Stimulated activated CD4-positive, alpha-beta T cell treated with anti-CD3 and anti-CD28 coated beads, Interleukin-1b, Interleukin-23, amount 100 ng/mL, for 1 hour (primary cell): Measurements from ENCODE around the gene PLEKHM3.

Experiments used
- DNase-seq, 2 donors: peaks; one replicate each; pipeline ENCODE4 v3.0.0-alpha.2; 2020; ENCODE audit warnings: low read depth in 2 of 2

Gene PLEKHM3

DNA sequence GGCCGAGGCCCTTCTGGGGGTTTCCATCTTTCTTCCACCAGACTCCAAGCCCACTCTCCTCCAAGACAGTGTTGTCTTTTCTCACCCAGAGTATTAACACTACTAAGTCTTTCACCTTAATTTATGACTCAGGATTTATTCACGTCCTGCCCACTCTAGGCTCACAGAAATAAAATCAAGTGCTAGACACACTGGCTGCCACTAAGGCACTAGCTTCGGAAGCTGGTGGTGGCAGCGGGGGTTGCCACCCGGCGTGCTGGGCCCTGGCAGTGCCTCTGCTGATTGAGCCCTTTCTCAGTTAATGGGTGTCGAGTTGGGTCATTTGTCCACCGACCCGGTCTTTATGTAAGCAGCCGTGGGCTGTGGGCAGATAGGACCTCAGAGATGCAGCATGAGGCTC lies 162.0 kb downstream of the PLEKHM3 start:
- DNase-seq = no peak

GRCh38 chr2:207861789-207862188 lies 163.5 kb downstream of the PLEKHM3 start:
- DNase-seq = no peak

GRCh38 chr2:207860685-207861084 lies 164.6 kb downstream of the PLEKHM3 start:
- no peak for DNase-seq

GRCh38 chr2:207855591-207855990 lies 169.7 kb downstream of the PLEKHM3 start:
- DNase-seq = no peak

DNA sequence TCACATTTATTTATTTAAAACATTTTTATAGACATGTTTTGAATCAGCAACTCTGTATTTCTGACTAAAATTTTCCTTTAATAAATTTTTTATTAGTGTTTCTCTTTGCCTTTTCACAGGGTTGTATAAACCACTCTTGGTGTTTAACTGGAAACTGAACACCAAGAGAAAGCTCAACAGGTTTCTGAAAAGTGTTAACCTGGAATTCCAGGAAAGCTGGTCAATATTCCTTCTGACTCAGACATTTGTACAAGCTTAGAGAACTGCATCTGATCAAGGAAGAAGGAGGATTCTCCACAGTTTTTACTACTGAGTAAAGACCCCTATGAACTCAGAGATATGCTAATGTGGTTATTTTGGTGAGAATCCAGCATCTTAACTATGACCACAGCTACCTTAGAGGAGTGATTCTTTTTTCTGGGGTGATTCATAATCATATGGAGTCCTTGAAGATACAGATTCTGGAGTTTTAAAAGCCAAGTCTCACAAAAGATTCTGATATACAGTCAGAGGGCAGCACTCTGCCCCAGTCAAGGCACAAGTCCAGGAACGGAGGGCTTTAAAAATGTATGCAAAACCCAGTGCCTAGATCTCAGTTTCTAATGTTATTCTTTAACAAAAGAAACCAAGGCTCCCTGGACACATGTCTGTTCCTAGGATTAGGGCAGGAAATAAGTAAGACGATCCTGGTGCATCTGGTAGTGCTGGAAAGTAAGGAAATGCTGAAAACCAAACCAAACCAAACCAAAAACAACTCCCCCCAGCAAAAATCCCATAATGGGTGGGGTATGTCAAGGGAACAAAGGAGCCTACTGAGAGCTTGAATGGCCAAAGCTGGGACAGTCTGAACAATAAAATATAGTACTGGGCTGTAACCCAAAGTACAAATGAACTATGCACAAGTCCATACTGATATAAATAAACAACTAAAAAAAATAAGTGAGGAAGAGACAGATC lies 170.6 kb downstream of the PLEKHM3 start:
- DNase-seq = no peak

- DNase-seq = no peak
These were observed 172.5 kb downstream of the PLEKHM3 start for GRCh38 chr2:207852791-207853190.

DNA sequence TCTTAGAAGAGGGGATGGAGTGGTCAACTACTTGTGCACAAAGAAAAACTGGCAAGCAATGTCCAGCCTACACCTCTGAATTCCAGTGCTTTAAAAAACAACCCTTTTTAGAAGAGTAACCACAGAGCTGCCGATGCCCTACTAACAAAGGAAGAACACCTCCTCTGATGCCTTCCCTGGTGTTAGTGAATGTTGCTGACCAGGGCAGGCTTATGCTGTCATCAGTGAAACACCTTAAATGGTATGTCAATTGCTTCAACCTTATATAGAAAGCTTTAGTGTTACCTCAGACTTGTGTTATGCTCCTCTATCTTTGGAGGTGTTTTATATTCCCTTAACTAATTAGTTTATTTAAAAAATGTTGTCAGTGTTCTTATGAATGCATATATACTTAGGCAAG lies 175.9 kb downstream of the PLEKHM3 start:
- DNase-seq = no peak

DNA sequence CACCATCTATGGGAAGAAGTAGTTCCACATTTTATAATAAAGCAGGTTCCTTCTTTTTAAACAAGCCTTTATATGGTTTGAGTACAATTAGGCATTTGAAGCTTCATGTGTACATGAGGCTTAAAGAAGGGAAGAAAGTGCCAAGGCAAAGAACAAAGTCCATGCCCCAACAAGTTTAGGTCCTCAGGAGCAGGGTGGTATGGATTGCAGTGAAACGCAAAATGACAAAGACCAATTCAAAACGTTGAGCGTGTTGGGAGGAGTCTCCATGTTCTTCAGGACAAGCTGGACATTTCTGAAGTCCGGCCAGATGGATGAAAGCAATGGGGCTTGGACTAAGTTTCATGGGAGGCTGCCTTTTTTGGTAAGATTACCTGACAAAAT lies 176.8 kb downstream of the PLEKHM3 start:
- DNase-seq = no peak

DNA sequence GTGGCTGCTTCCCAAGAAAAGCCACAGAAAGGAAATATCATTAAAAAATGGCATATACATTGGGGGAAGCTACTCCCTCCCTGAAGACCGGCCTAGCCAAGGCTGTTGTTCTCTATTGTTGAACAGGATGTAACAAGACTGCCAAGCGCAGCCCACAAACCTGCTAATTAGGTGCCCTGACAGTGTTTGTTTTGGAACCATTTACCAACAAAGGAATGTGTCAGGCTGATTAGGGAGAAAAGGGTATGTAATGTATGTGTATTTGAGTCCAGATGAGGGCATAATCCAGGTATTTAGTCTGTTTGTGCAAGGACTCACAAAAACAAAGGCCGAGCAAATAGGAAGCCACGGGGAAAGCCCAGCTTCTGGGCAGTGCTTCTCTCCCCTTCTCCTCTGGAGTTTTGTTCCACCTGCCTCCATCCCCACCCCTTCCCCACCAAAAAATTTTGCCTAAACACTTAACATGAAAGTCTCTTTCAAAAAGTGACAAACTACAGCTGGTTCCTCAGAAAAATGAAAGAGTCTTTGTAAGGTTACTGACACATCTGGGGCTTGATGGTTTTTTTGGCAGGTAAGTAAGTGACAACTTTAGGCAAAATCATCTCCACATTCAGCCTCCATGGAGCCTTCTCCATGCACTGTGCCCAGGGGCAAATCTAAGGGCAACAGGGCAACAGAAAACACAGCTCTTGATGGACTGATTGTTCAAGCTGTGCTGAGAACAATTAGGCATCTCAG lies 177.4 kb downstream of the PLEKHM3 start:
- DNase-seq = no peak

DNA sequence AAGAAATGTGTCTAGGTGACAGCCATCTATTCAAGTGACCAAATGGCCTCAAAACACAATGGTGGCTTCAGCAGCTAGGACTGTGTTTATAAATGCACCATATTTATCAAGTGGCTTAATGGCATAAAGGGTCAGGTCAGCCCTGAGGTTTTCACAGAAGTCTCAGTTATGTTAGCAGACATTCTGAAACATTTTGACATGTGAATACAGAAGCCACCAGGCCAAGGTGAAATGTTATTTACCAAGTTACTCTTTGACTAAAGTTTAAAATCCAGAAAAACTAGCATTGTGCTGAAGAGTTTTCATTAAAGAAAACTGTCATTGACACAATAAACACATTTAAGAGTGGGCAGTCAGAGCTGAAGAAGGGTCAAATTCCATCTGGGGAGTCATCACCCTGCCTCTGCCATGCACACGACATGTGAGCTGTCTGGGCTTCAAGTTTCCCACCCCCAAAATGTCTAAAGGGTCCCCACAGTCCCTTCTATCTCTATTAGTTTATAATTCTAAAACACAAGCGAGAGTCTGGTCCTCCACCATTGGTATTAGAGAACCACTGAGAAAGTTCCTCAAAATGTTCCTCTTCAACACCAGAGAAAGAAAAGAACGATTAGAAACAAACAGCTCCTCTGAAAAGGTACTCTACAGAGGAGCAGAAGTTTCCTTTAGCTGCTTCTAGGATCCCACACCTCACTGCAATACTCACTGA lies 178.1 kb downstream of the PLEKHM3 start:
- no peak for DNase-seq

DNA sequence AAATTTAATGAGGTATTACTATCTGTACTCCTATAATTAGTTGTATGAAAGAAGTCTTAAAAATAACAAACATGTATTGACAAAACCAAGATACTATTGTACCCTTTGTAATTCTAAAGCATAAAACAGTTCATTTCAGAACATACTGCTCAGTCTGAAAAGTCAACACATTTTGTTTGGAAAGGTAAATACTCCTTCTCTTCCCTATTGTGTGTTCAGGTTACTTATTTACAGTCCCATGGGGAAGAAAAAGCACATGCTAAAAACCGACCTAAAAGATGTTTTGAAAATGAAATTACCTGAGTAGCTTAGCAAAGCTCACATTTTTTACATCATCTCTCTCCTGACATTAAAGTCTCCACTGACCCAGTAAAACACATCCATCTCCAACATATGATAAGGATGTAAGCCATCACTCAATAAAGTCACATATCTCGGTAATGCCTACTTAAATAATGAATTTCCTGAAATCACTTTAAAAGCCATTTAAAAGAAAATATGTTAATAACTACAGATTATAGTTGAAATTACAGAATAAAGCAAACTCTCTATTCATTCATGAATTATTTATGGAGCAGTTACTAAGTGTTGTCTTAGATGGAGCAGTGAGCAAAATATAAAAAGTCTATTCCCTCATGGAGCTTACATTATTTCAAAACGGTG lies 180.0 kb downstream of the PLEKHM3 start:
- no peak for DNase-seq

GRCh38 chr2:207844648-207845047 lies 180.7 kb downstream of the PLEKHM3 start:
- no peak for DNase-seq

- DNase-seq = no peak
These were observed 185.2 kb downstream of the PLEKHM3 start for GRCh38 chr2:207840101-207840500.

GRCh38 chr2:207839575-207839974 lies 185.8 kb downstream of the PLEKHM3 start:
- DNase-seq = no peak

- DNase-seq = no peak
These were observed 186.3 kb downstream of the PLEKHM3 start for GRCh38 chr2:207839028-207839427.

- DNase-seq = no peak
These were observed 188.7 kb downstream of the PLEKHM3 start for GRCh38 chr2:207836521-207837133.

DNA sequence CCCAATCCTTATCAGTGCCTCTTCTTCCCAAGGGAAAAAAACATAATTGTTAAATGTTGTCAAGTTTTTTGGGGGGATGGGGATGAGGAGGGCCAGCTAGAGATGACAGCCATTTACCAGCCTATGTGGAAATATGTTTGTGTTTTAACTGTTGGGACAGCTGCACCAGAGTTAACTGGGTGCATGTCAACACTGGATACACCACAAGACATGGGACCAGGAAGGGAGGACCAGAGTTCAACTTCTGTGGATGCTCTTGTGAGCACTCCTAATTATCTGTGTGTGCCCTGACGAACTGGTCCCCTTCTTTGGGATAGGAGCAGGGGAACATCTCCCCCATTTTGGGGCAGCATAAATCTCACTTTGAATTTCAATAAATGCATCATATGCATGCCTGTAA lies 189.5 kb downstream of the PLEKHM3 start:
- no peak for DNase-seq

- DNase-seq = no peak
These were observed 192.0 kb downstream of the PLEKHM3 start for GRCh38 chr2:207833251-207833751.

DNA sequence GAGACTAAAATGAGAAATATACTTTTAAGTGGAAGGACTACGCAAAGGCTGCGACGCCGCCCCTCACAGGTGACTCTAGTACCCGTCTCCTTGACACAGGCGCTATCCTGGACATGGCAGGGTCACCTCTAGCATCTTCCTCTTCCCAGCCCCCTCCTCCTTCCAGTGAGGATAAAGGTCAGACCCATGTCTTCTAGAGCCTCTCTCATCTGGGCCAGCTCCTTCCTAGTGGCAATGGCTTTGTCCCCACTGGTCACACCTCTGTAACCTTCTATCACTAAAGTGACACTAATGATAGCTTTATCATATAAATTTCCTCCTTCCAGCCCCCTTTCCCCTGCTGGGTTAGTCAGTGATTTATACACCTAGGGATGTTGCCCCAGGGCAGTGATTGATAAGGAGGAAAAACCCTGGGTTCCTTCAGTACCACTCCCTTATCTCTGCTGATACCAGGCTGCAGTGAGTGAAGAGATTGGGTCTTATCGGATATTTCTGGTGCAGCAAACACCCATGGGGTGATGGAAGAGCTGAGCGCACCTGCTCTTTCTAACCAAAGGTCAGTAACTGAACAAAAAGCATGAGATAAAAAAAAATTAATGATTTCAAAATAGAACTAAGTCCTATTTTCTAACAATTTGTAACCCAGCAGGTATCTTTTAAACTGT lies 193.6 kb downstream of the PLEKHM3 start:
- DNase-seq = no peak

GRCh38 chr2:207830778-207831438 lies 194.4 kb downstream of the PLEKHM3 start:
- DNase-seq = no peak
